A673 (cell line): Measurements from ENCODE around the gene NCBP1. TPM values are rescaled to one million over a fixed set of nuclear protein-coding genes. Genes with fewer than 3 reads are reported as not detected.

ENCODE experiments used
- BruUV-seq: library from RNA; stranded (reverse); fragments of 400-500 nt; replicated peaks from 2 replicates; lab custom pipeline; 2021; lab: Mats Ljungman, UMichigan
- CTCF ChIA-PET: fragments of 300-600 bp; sonication (Branson Sonifier 250); formaldehyde crosslinking; loops from one replicate; lab custom pipeline; 2022; ENCODE audit warnings: antibody characterized with exemption; lab: Charles Lee
- POLR2A ChIA-PET: fragments of 300-600 bp; sonication (Branson Sonifier 250); formaldehyde crosslinking; loops from one replicate; lab custom pipeline; 2022; ENCODE audit warnings: antibody characterized with exemption; ENCODE audit not compliant: low non-redundant PET; lab: Charles Lee
- DNase-seq: peaks from one replicate; pipeline ENCODE4 v3.0.0-alpha.2; 2015; ENCODE audit warnings: low spot score
- H3K27ac ChIP-seq: fragments of 200-600 bp; sonication (generic); 2 replicates; pipeline ENCODE4 v1.5.1; 2016; ENCODE audit warnings: mixed run types, low read depth, mild to moderate bottlenecking, mixed read lengths, antibody characterized with exemption, low read length; ENCODE audit not compliant: poor library complexity, severe bottlenecking
- H3K27me3 ChIP-seq: fragments of 200-600 bp; sonication (generic); replicated peaks from 2 replicates; pipeline ENCODE4 v1.6.1; 2017; ENCODE audit warnings: mixed run types, low read depth, mild to moderate bottlenecking, mixed read lengths, antibody characterized with exemption, low read length; ENCODE audit not compliant: insufficient read depth, poor library complexity
- H3K36me3 ChIP-seq: fragments of 200-600 bp; sonication (generic); 2 replicates; pipeline ENCODE4 v1.6.1; 2016; ENCODE audit warnings: mixed run types, mild to moderate bottlenecking, mixed read lengths, antibody characterized with exemption, low read length; ENCODE audit not compliant: insufficient read depth, poor library complexity, severe bottlenecking
- H3K4me1 ChIP-seq: fragments of 200-600 bp; sonication (generic); 2 replicates; pipeline ENCODE4 v1.6.1; 2017; ENCODE audit warnings: mixed run types, mild to moderate bottlenecking, mixed read lengths, antibody characterized with exemption, low read length; ENCODE audit not compliant: insufficient read depth, poor library complexity, severe bottlenecking
- H3K4me3 ChIP-seq: fragments of 200-600 bp; sonication (generic); 2 replicates; pipeline ENCODE4 v1.5.1; 2016; ENCODE audit warnings: low read depth, mixed run types, mild to moderate bottlenecking, mixed read lengths, low read length; ENCODE audit not compliant: poor library complexity, severe bottlenecking
- H3K9me3 ChIP-seq: fragments of 200-600 bp; sonication (generic); 2 replicates; pipeline ENCODE4 v1.6.1; 2016; ENCODE audit warnings: mixed run types, low read depth, mild to moderate bottlenecking, mixed read lengths, antibody characterized with exemption, low read length; ENCODE audit not compliant: poor library complexity, severe bottlenecking
- EZH2 ChIP-seq: fragments of 200-600 bp; sonication (generic); IDR thresholded peaks from 2 replicates; pipeline ENCODE4 v1.6.1; 2017; ENCODE audit warnings: borderline replicate concordance, low read depth, mild to moderate bottlenecking, mixed read lengths, antibody characterized with exemption, low read length; ENCODE audit not compliant: poor library complexity, severe bottlenecking
- intact Hi-C: fragments of 100-400 bp; cut with micrococcal nuclease; formaldehyde crosslinking; loops from one replicate; pipeline ENCODE4 v1.10.0; 2022; ENCODE audit not compliant: unreplicated experiment
- total RNA-seq: library from RNA; stranded (reverse); gene quantifications from 2 replicates; pipeline ENCODE4 v1.2.3, GENCODE V29; 2021
- TF ChIP-seq, protein P1 (sequence below): fragments of 300-800, 200-600 bp; sonication (generic); conservative IDR thresholded peaks from 2 replicates; pipeline ENCODE4 v1.5.1; 2017; ENCODE audit warnings: low read depth, mild to moderate bottlenecking, antibody characterized with exemption, low read length, moderate library complexity, mixed read lengths

The NCBP1 gene
- total RNA-seq, 1 experiment from 2014 or later, result 57.9 TPM

DNA sequence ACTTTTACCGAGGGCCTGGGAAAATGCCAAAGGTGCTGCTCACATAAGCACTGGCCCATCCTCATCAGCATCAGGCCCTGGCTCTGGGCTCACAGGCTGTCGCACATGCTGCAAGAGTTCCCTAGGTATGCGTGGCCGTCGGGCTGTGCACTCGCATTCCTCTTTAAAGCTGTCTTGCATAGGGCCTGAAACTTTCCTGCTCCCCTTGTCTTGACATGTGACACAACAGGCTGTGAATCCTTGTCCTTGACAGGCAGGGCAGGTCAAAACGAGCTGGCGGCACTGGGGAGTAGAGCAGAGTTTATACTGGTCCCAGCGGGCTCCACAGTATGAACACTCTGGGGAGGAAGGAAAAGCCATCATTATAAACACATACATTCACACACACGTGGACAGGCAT lies 31.2 kb upstream of the NCBP1 start:
- TF ChIP-seq EZH2, result no peak
- TF ChIP-seq, protein P1, sequence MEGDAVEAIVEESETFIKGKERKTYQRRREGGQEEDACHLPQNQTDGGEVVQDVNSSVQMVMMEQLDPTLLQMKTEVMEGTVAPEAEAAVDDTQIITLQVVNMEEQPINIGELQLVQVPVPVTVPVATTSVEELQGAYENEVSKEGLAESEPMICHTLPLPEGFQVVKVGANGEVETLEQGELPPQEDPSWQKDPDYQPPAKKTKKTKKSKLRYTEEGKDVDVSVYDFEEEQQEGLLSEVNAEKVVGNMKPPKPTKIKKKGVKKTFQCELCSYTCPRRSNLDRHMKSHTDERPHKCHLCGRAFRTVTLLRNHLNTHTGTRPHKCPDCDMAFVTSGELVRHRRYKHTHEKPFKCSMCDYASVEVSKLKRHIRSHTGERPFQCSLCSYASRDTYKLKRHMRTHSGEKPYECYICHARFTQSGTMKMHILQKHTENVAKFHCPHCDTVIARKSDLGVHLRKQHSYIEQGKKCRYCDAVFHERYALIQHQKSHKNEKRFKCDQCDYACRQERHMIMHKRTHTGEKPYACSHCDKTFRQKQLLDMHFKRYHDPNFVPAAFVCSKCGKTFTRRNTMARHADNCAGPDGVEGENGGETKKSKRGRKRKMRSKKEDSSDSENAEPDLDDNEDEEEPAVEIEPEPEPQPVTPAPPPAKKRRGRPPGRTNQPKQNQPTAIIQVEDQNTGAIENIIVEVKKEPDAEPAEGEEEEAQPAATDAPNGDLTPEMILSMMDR, result no peak
- Histone ChIP-seq H3K36me3 (peaks cover 32% of the 10 kb centered on the region), H3K27me3 (no peaks in the 10 kb centered on the region), H3K4me1 (no peaks in the 10 kb centered on the region), H3K27ac (no peak overlapping the region), H3K4me3 (no peak overlapping the region), H3K9me3 (no peaks in the 10 kb centered on the region)
- BruUV-seq, result no TSS peak
- no peak for DNase-seq
- ChIA-PET POLR2A (no interaction called here), CTCF (no interaction called here)
- intact Hi-C loops, result no loop called here

DNA sequence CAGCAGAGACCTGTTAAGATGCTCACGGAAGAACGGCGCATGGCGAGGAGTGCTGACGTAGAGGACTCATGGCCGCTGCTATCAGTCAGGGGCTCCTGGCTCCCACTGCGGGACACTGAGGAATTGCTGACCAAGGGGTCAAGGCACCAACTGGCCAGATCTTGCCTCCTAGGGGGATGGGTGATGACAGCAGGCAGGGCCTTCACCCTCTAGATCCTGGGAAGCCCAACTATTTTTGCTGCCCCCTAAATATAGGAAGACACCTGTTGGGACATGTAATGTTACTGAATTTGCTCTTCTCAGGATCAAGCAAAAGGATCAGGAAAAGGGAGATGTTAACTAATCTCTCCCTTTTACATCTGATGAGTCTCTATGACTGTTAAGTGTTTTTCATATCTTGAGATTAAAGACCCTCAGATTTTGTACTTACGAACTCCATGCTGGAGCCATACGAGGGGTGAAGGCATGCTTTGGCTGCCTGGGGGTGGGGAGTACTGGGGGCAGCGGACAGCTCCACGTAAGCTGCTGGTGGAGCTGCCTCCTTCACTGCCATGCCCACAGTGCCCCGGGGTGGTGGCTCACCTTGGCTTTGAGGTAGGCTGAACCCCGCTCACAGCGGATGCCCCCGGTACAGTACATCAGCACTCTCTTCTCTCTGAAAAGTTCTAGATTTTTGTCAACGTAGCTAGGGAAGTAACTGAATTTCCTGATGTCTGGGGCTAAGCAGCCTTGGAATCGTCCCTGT lies 28.5 kb upstream of the NCBP1 start:
- DNase-seq, result no peak
- Histone ChIP-seq H3K9me3 (no peaks in the 10 kb centered on the region), H3K27ac (no peak overlapping the region), H3K27me3 (no peaks in the 10 kb centered on the region), H3K4me3 (no peak overlapping the region), H3K4me1 (no peaks in the 10 kb centered on the region), H3K36me3 (peaks cover 32% of the 10 kb centered on the region)
- TF ChIP-seq, protein P1, result no peak
- TF ChIP-seq EZH2, result no peak
- no TSS peak for BruUV-seq
- POLR2A ChIA-PET, result no interaction called here
- intact Hi-C loops, result no loop called here
- CTCF ChIA-PET, result no interaction called here

DNA sequence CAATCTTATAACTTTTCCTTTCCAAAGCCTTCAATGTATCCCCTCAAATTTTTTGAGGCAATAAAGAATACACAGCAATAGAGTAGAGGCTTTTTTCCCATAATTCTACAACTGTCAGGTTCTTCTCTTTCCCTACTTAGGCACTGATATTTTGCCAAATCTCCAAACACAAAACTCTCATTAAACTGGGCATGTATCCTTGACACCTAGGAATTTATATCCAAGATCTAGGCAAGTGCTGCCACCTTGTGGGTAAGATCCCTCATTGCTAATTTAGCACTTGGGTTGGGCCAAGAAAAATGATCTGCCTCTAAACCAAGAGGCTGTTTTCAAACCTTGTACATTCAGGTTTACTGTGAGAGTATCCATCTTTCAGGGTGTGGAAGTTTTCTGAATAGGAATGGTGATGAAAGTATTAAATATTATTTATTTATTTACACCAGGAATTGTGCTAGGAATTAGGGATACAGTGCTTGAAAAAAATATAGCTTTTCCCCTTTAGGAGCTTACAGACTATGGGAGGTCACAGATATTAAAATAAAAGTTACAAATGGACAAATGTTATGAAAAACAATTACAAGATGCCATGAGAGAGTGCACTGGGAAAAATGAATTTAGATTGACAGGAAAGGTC lies 18.1 kb upstream of the NCBP1 start:
- Histone ChIP-seq H3K27ac (no peak overlapping the region), H3K4me1 (no peaks in the 10 kb centered on the region), H3K4me3 (no peak overlapping the region), H3K27me3 (no peaks in the 10 kb centered on the region), H3K36me3 (peaks cover 11% of the 10 kb centered on the region), H3K9me3 (no peaks in the 10 kb centered on the region)
- CTCF ChIA-PET, result interaction anchor here (0.6 to 2.2 kb wide), 9 partner anchors 17 to 761 kb away, joined by 3 to 14 read pairs (median 3); partner anchors contain the start of genes NCBP1, TDRD7 and ZNF782
- POLR2A ChIA-PET, result no interaction called here
- DNase-seq, result peak; percentile 74
- TF ChIP-seq, protein P1, result peak; percentile 82
- TF ChIP-seq EZH2, result no peak
- no TSS peak for BruUV-seq
- intact Hi-C loops, result loop anchor here (1.0 to 5.0 kb wide), 4 partner anchors 147 to 758 kb away; no protein-coding TSS in a partner anchor
